Testis (tissue), 2 donors: ENCODE data around the gene FSD1.

Experiments used
- POLR2A ChIP-seq: fragments of 450-650 bp; IDR thresholded peaks from one replicate; pipeline ENCODE4 v1.6.1; 2017; ENCODE audit warnings: antibody characterized with exemption, mild to moderate bottlenecking, moderate library complexity
- TF ChIP-seq, protein P1 (sequence below), 3 experiments: fragments of 450-650 bp in 2 of 3; fragments of 200-600 bp in 1 of 3; sonication (generic) in 1 of 3; IDR thresholded peaks; one replicate each; pipeline ENCODE4 v1.5.1; 2016 to 2019; ENCODE audit warnings: antibody characterized with exemption in 3 of 3, mild to moderate bottlenecking in 2 of 3, moderate library complexity in 1 of 3

DNA sequence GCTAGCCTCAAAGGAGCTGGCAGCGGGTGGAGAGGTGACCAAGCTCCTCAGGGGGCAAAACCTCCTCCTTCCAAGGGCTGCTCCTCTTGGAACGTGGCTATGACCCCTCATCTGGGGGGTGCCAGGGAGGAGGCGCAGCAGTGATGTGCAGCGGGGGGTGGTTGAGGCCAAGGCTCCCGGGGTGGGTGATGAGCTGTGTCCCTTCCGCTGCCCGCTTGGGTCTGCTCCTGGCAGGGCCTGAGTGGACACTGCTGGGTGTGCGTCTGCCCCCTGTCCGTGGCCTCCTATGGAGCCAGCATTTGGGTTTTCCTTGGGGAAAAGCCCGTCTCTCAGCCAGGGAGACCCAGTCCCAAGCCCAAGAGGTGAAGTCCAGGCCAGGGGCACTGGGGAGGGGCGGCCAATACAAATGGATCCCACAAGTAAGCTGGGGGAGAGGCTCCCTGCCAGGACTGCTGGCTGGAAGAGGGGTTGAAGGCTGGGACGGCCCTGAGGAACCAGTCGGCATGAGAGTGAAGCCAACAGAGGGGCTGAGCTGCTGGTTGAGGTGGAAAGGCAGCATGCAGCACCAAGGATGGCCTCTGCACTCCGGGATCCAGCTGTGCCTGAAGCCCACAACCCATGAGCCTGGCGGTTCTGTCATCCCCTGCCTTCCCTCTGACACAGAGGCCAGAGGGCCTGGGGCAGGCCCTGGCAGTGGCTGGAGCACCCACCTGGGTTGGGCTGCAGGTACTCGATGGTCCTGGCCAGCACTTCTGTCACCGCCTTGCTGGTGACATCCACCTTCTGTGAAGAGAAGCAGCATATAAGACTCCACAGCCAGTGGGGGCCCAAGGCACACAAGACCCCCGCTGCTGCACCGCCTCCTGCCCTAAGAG is 61.6 kb downstream of the FSD1 start:
- TF ChIP-seq, protein P1, sequence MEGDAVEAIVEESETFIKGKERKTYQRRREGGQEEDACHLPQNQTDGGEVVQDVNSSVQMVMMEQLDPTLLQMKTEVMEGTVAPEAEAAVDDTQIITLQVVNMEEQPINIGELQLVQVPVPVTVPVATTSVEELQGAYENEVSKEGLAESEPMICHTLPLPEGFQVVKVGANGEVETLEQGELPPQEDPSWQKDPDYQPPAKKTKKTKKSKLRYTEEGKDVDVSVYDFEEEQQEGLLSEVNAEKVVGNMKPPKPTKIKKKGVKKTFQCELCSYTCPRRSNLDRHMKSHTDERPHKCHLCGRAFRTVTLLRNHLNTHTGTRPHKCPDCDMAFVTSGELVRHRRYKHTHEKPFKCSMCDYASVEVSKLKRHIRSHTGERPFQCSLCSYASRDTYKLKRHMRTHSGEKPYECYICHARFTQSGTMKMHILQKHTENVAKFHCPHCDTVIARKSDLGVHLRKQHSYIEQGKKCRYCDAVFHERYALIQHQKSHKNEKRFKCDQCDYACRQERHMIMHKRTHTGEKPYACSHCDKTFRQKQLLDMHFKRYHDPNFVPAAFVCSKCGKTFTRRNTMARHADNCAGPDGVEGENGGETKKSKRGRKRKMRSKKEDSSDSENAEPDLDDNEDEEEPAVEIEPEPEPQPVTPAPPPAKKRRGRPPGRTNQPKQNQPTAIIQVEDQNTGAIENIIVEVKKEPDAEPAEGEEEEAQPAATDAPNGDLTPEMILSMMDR (IDR thresholded peaks at IDR 0.05): no peak
- TF ChIP-seq POLR2A: no peak
